Liver (tissue), 3 donors: ENCODE data around the gene SUGCT.

ENCODE experiments used
- ATF3 ChIP-seq: IDR thresholded peaks from 2 replicates; pipeline ENCODE4 v1.6.1; 2016; ENCODE audit warnings: antibody characterized with exemption
- CTCF ChIP-seq: fragments of 150-350 bp; IDR thresholded peaks from 2 replicates; pipeline ENCODE4 v1.5.1; 2017; ENCODE audit warnings: improper control_type of control experiment, low read depth, low read length; ENCODE audit not compliant: missing input control
- EGR1 ChIP-seq, 2 donors: IDR thresholded peaks; 2 replicates each; pipeline ENCODE4 v1.6.1; 2016 to 2018; ENCODE audit warnings: antibody characterized with exemption in 2 of 2, low read depth in 2 of 2
- JUND ChIP-seq, 2 donors: IDR thresholded peaks; 2 replicates each; pipeline ENCODE4 v1.6.1; 2016; ENCODE audit warnings: antibody characterized with exemption in 2 of 2
- NR2F2 ChIP-seq: IDR thresholded peaks from 2 replicates; pipeline ENCODE4 v1.6.1; 2016; ENCODE audit warnings: antibody characterized with exemption
- REST ChIP-seq: IDR thresholded peaks from 2 replicates; pipeline ENCODE4 v1.6.1; 2016; ENCODE audit warnings: antibody characterized with exemption, mild to moderate bottlenecking
- RXRA ChIP-seq, 2 donors: IDR thresholded peaks; 2 replicates each; pipeline ENCODE4 v1.6.1; 2017 to 2018; ENCODE audit warnings: antibody characterized with exemption in 2 of 2, mild to moderate bottlenecking in 1 of 2
- YY1 ChIP-seq: IDR thresholded peaks from 2 replicates; pipeline ENCODE4 v1.6.1; 2016; ENCODE audit warnings: antibody characterized with exemption, mild to moderate bottlenecking
- donor health status: healthy.
- donor health status: healthy.

- no peak for TF ChIP-seq CTCF
- no peak for TF ChIP-seq ATF3
- TF ChIP-seq JUND (IDR thresholded peaks at IDR 0.05) = no peak
- no peak for TF ChIP-seq EGR1 (IDR thresholded peaks at IDR 0.05; ENCODE audit: low read depth in 2 of 2)
- TF ChIP-seq REST = no peak
- no peak for TF ChIP-seq RXRA (IDR thresholded peaks at IDR 0.05)
- TF ChIP-seq NR2F2 = no peak
- no peak for TF ChIP-seq YY1
These were observed 566.0 kb downstream of the SUGCT start for GRCh38 chr7:40700653-40701421.
